A549 treated with CORT108297 at 1 μM for 4 hours (cell line): ENCODE results near the gene MRPL22. TPM values are rescaled to one million over a fixed set of nuclear protein-coding genes. Genes with fewer than 3 reads are reported as not detected.

ENCODE experiments used
- total RNA-seq: library from RNA; stranded (reverse); fragments of 200-300 nt; extraction: Qiagen RNA extraction; gene quantifications from 5 replicates; pipeline ENCODE4 v1.2.3, GENCODE V29; 2022

The MRPL22 gene
- total RNA-seq: 41.7 to 59.2 TPM (median 58.0 TPM) in 5 replicates

GRCh38 chr5:154940772-154941620 is at the start of gene MRPL22:
Gene MRPL22 (plus strand): TSS chr5:154941073. CDS start chr5:154941111, 38 bp downstream.

GRCh38 chr5:154937718-154938466 is 3.0 kb upstream of the MRPL22 start, which contains the start of gene GEMIN5:
Gene GEMIN5 (minus strand): TSS chr5:154938211. CDS start chr5:154938133, 78 bp downstream.

DNA sequence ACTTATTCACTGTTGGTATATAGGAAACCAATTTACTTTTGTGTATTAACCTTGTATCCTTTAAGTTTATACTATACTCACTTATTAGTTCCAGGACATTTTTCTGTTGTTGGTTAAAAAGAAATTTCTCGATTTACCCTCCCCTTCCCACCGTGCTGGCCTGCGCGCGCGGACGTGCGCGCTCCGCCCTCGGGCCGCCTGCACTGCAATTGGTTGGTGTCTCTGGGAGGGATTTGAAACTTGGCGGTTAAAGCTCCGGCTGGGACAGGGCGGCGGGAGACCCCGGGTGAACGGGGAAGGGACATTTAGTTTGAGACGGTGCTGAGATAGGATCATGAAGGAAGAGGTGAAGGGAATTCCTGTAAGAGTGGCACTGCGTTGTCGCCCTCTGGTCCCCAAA is 72.7 kb downstream of the MRPL22 start, which contains the start of gene KIF4B:
KIF4B (plus strand) TSS at position 230 of the 400 bp plus-strand sequence; CDS start at position 335, 105 bp downstream.

Other genes starting within 250 kb of the MRPL22 start
- 107 to 135 TPM (median 132 TPM) in 5 replicates for gene LARP1, start 185.7 kb upstream of the MRPL22 start, total RNA-seq
- 0.10 to 0.25 TPM (median 0.18 TPM) in 4 of 5 replicates, not detected in the other for gene FAXDC2, start 90.5 kb upstream of the MRPL22 start, total RNA-seq
- 34.0 to 41.5 TPM (median 38.4 TPM) in 5 replicates for gene CNOT8, start 82.4 kb upstream of the MRPL22 start, total RNA-seq
- gene GEMIN5, start 2.9 kb upstream of the MRPL22 start, total RNA-seq: 22.3 to 27.3 TPM (median 24.0 TPM) in 5 replicates
- 0.02 to 0.05 TPM (median 0.03 TPM) in 3 of 5 replicates, not detected in the others for gene KIF4B, start 72.7 kb downstream of the MRPL22 start, total RNA-seq